ENCODE results near the gene TLE2. TPM values are rescaled to one million over a fixed set of nuclear protein-coding genes. Genes with fewer than 3 reads are reported as not detected.

The TLE2 gene
- total and polyA plus RNA-seq, 2 donors (not counting 3 experiments of a cell fraction or from before 2014, with no cell fraction given) = 32.0 to 38.8 TPM

DNA sequence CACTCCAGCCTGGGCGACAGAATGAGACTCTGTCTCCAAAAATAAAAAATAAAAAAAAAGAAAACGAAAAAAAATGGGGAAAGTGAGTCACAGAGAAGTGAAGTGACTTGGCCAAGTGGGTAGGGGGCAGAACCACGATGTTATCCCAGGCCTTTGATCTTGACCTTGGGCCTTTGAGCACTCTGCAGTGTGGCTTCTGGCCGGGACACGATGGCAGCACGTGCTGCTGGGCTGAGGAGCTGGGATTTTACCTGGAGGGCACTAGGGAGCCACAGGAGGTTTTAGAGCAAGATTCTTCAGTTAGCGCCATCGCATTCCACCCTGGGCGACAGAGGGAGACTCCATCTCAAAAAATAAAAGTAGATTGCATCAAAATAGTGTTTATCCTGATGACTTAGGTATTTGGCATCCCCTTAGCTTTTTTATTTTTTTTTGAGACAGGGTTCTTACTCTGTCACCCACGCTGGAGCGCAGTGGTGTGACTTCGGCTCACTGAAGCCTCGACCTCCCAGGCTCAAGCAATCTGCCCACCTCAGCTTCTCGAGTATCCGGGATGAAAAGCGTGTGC, 37.5 kb upstream of the TLE2 start:
- Histone ChIP-seq H3K9me3 (replicated peaks; ENCODE audit: control insufficient read depth, insufficient read depth, low read length) (no peaks in the 10 kb centered on the region), H3K36me3 (ENCODE audit: control insufficient read depth in 2 of 2, extremely low read depth in 1 of 2, insufficient read depth in 2 of 2, low read length in 2 of 2) (no peaks in the 10 kb centered on the region), H3K9ac (replicated peaks; ENCODE audit: extremely low read depth, insufficient read depth, low read length) (no peak overlapping the region), H3K79me2 (ENCODE audit: control insufficient read depth, insufficient read depth, low read length) (peaks cover under 1% of the 10 kb centered on the region), H3K4me2 (ENCODE audit: insufficient read depth, low read length) (no peak overlapping the region), H4K20me1 (replicated peaks; ENCODE audit: control insufficient read depth, extremely low read depth, insufficient read depth, low read length) (no peaks in the 10 kb centered on the region), H3K27me3 (ENCODE audit: control insufficient read depth in 2 of 2, insufficient read depth in 2 of 2, low read length in 2 of 2) (no peaks in the 10 kb centered on the region), H2AFZ (ENCODE audit: low read depth, low read length) (no peak overlapping the region), H3K27ac (ENCODE audit: insufficient read depth, low read depth, low read length) (no peak overlapping the region), H3K9me1 (replicated peaks; ENCODE audit: control insufficient read depth, extremely low read depth, insufficient read depth, low read length) (no peaks in the 10 kb centered on the region), H3K4me3 (replicated peaks in 1 of 3; ENCODE audit: insufficient read depth in 1 of 3, low read depth in 1 of 3, low read length in 3 of 3) (no peak overlapping the region), H3K4me1 (ENCODE audit: control insufficient read depth, extremely low read depth, insufficient read depth, low read length) (no peaks in the 10 kb centered on the region)
- POLR2A ChIA-PET = no interaction called here
- intact Hi-C loops (cut with micrococcal nuclease) = no loop called here
- CTCF ChIA-PET = no interaction called here
- DNase-seq (ENCODE audit: low read depth, low spot score) (no peak), FAIRE-seq (no peak)
- no TSS peak for BruUV-seq (replicated peaks)
- dilution Hi-C loops (cut with MboI; ENCODE audit: extremely low pct_ligation_motif_present, low sequenced_read_pairs) = no loop called here
- TF ChIP-seq POLR2AphosphoS5 (IDR thresholded peaks at IDR 0.05; ENCODE audit: insufficient read depth, low read depth, low read length) = no peak
- TF ChIP-seq, protein P1, sequence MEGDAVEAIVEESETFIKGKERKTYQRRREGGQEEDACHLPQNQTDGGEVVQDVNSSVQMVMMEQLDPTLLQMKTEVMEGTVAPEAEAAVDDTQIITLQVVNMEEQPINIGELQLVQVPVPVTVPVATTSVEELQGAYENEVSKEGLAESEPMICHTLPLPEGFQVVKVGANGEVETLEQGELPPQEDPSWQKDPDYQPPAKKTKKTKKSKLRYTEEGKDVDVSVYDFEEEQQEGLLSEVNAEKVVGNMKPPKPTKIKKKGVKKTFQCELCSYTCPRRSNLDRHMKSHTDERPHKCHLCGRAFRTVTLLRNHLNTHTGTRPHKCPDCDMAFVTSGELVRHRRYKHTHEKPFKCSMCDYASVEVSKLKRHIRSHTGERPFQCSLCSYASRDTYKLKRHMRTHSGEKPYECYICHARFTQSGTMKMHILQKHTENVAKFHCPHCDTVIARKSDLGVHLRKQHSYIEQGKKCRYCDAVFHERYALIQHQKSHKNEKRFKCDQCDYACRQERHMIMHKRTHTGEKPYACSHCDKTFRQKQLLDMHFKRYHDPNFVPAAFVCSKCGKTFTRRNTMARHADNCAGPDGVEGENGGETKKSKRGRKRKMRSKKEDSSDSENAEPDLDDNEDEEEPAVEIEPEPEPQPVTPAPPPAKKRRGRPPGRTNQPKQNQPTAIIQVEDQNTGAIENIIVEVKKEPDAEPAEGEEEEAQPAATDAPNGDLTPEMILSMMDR (IDR thresholded peaks at IDR 0.05; ENCODE audit: extremely low read depth in 1 of 2, insufficient read depth in 1 of 2, low read depth in 1 of 2, low read length in 2 of 2) = no peak
- TF ChIP-seq FOS (IDR thresholded peaks at IDR 0.05; ENCODE audit: borderline replicate concordance, insufficient read depth, low read length) = no peak
- TF ChIP-seq GATA2 (IDR thresholded peaks at IDR 0.05; ENCODE audit: insufficient read depth, insufficient read length, low read depth, low read length) = no peak
- TF ChIP-seq POLR2A (IDR thresholded peaks at IDR 0.05; ENCODE audit: low read depth, low read length) = no peak
- no peak for TF ChIP-seq JUN (IDR thresholded peaks at IDR 0.05; ENCODE audit: borderline replicate concordance, insufficient read depth, insufficient read length, low read depth)
- no peak for TF ChIP-seq EZH2 (IDR thresholded peaks at IDR 0.05; ENCODE audit: borderline replicate concordance, low read depth, low read length, severe bottlenecking)
- TF ChIP-seq, protein P2, sequence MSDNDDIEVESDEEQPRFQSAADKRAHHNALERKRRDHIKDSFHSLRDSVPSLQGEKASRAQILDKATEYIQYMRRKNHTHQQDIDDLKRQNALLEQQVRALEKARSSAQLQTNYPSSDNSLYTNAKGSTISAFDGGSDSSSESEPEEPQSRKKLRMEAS (IDR thresholded peaks at IDR 0.05; ENCODE audit: insufficient read depth, insufficient read length) = no peak
- no peak for TF ChIP-seq MYC (IDR thresholded peaks at IDR 0.05; ENCODE audit: low read depth, low read length)

All from endothelial cell of umbilical vein (primary cell).